MM.1S (cell line): ENCODE results near the gene FBLN2.

Experiments used
- EZH2phosphoT487 ChIP-seq: fragments of 300-600 bp; sonication (generic); IDR thresholded peaks from 2 replicates; pipeline ENCODE4 v1.6.1; 2018; ENCODE audit warnings: antibody characterized with exemption, low read length
- TF ChIP-seq, protein P1 (sequence below): fragments of 300-600 bp; sonication (generic); IDR thresholded peaks from 2 replicates; pipeline ENCODE4 v1.5.1; 2016; ENCODE audit warnings: antibody characterized with exemption, low read length, mixed read lengths

DNA sequence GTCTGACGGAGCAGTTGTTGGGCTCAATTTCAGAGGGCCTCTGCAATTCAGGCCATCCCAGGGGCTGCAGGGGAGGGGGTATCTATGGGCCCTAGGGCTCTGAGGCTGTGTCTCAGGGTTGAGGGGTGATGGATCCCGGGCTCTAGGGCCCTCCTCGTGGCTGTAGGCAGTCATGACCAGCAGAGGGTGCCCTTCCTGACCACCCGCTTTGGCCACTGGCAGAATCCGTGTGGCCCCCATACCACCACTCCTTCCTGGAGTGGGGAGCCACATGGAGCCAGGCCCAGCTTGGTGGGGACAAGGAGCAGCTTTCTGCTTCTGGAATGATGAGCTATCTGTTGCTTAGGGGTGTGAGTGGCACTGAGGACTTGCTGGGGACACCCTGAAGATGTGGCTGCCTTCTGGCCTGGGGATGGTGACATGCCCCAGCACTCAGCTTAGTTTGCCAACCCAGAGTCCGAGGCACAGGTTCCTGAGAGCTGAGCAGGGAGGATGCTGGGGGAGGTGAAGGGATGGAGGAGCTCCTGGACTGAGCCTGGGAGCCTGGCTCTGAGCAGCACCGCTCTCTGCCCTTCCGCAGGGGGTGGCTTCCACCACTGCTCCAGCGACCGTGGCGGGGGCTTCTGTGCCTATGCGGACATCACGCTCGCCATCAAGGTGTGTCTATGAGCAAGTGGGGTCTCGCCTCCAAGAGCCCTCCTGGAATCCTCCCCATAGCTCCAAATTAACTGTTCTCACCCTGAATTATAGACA, 48.6 kb upstream of the FBLN2 start:
- TF ChIP-seq, protein P1, sequence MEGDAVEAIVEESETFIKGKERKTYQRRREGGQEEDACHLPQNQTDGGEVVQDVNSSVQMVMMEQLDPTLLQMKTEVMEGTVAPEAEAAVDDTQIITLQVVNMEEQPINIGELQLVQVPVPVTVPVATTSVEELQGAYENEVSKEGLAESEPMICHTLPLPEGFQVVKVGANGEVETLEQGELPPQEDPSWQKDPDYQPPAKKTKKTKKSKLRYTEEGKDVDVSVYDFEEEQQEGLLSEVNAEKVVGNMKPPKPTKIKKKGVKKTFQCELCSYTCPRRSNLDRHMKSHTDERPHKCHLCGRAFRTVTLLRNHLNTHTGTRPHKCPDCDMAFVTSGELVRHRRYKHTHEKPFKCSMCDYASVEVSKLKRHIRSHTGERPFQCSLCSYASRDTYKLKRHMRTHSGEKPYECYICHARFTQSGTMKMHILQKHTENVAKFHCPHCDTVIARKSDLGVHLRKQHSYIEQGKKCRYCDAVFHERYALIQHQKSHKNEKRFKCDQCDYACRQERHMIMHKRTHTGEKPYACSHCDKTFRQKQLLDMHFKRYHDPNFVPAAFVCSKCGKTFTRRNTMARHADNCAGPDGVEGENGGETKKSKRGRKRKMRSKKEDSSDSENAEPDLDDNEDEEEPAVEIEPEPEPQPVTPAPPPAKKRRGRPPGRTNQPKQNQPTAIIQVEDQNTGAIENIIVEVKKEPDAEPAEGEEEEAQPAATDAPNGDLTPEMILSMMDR: peak; percentile 56
- no peak for TF ChIP-seq EZH2phosphoT487
